ENCODE data around the gene OR5AU1.

GRCh38 chr14:21155963-21156362 lies at the start of gene OR5AU1:
- no peak for TF ChIP-seq CTCF (IDR thresholded peaks at IDR 0.05)
- no peak for TF ChIP-seq POLR2A (IDR thresholded peaks at IDR 0.05)

Measured in vagina (tissue), 2 donors.